HEK293 (cell line): ENCODE data around the gene ZNRF1.

Experiments
- CTCF ChIA-PET: fragments of 350-600 bp; formaldehyde crosslinking; extraction: SDS; loops from one replicate; lab custom pipeline; 2021; ENCODE audit warnings: antibody characterized with exemption; lab: Yijun Ruan, JAX
- POLR2A ChIA-PET: fragments of 300-600 bp; formaldehyde crosslinking; extraction: SDS; loops from one replicate; lab custom pipeline; 2020; ENCODE audit warnings: antibody characterized with exemption, inconsistent platforms; lab: Yijun Ruan, JAX
- H3K27ac ChIP-seq: fragments of 200-500 bp; sonication (Bioruptor generic); 2 replicates; pipeline ENCODE4 v1.5.1; 2014; ENCODE audit warnings: low read depth, low read length, control low read depth, inconsistent platforms; ENCODE audit errors: extremely low read depth
- H3K36me3 ChIP-seq, 2 experiments: fragments of 200-500 bp in 1 of 2; sonication (Bioruptor generic) in 1 of 2; 1 replicate in 1 of 2; 2 replicates in 1 of 2; pipeline ENCODE4 v1.5.1; 2014 to 2017; ENCODE audit warnings: inconsistent platforms in 2 of 2, low read length in 2 of 2; ENCODE audit not compliant: control insufficient read depth in 2 of 2, insufficient read depth in 1 of 2
- H3K4me1 ChIP-seq: fragments of 200-500 bp; sonication (Bioruptor generic); 2 replicates; pipeline ENCODE4 v1.5.1; 2014; ENCODE audit warnings: mild to moderate bottlenecking, low read length, inconsistent platforms; ENCODE audit not compliant: control insufficient read depth, insufficient read depth
- H3K4me3 ChIP-seq: 2 replicates; pipeline ENCODE4 v1.5.1; 2011; ENCODE audit warnings: low read depth, mild to moderate bottlenecking, control low read depth, low read length, moderate library complexity
- H3K9me3 ChIP-seq: fragments of 200-500 bp; sonication (Bioruptor generic); 2 replicates; pipeline ENCODE4 v1.5.1; 2014; ENCODE audit warnings: low read depth, low read length, inconsistent platforms; ENCODE audit not compliant: control insufficient read depth, insufficient read depth
- EGR2 ChIP-seq: fragments of 450-650 bp; formaldehyde crosslinking; IDR thresholded peaks from 2 replicates; pipeline ENCODE4 v1.5.1; 2016; ENCODE audit warnings: low read depth, missing biosample characterization, missing genetic modification characterization
- GFI1B ChIP-seq: fragments of 450-650 bp; formaldehyde crosslinking; IDR thresholded peaks from 2 replicates; pipeline ENCODE4 v1.5.1; 2016; ENCODE audit warnings: missing biosample characterization, missing genetic modification characterization
- KLF1 ChIP-seq: fragments of 450-650 bp; formaldehyde crosslinking; IDR thresholded peaks from 2 replicates; pipeline ENCODE4 v1.5.1; 2016; ENCODE audit warnings: missing biosample characterization, missing genetic modification characterization
- KLF7 ChIP-seq: fragments of 450-650 bp; formaldehyde crosslinking; IDR thresholded peaks from 2 replicates; pipeline ENCODE4 v1.5.1; 2016; ENCODE audit warnings: missing biosample characterization, missing genetic modification characterization, borderline replicate concordance
- OSR2 ChIP-seq: fragments of 450-650 bp; formaldehyde crosslinking; IDR thresholded peaks from 2 replicates; pipeline ENCODE4 v1.5.1; 2016; ENCODE audit warnings: missing biosample characterization, missing genetic modification characterization
- RBAK ChIP-seq: fragments of 450-650 bp; formaldehyde crosslinking; IDR thresholded peaks from 2 replicates; pipeline ENCODE4 v1.5.1; 2016; ENCODE audit warnings: missing biosample characterization, missing genetic modification characterization
- SALL2 ChIP-seq: fragments of 450-650 bp; formaldehyde crosslinking; IDR thresholded peaks from 2 replicates; pipeline ENCODE4 v1.5.0; 2017; ENCODE audit warnings: missing biosample characterization, mild to moderate bottlenecking, missing genetic modification characterization, borderline replicate concordance
- ZBTB21 ChIP-seq: fragments of 450-650 bp; formaldehyde crosslinking; IDR thresholded peaks from 2 replicates; pipeline ENCODE4 v1.5.1; 2017; ENCODE audit warnings: missing biosample characterization, missing genetic modification characterization
- ZBTB7A ChIP-seq: fragments of 450-650 bp; formaldehyde crosslinking; IDR thresholded peaks from 2 replicates; pipeline ENCODE4 v1.5.1; 2016; ENCODE audit warnings: low read depth, missing biosample characterization, missing genetic modification characterization
- ZNF146 ChIP-seq: fragments of 450-650 bp; formaldehyde crosslinking; IDR thresholded peaks from 2 replicates; pipeline ENCODE4 v1.5.1; 2016; ENCODE audit warnings: missing biosample characterization, missing genetic modification characterization
- ZNF155 ChIP-seq: fragments of 450-650 bp; formaldehyde crosslinking; IDR thresholded peaks from 2 replicates; pipeline ENCODE4 v1.5.1; 2016; ENCODE audit warnings: missing biosample characterization, missing genetic modification characterization
- ZNF174 ChIP-seq: fragments of 450-650 bp; formaldehyde crosslinking; IDR thresholded peaks from 2 replicates; pipeline ENCODE4 v1.5.0; 2017; ENCODE audit warnings: missing biosample characterization, mild to moderate bottlenecking, missing genetic modification characterization
- ZNF184 ChIP-seq: fragments of 450-650 bp; IDR thresholded peaks from 2 replicates; pipeline ENCODE4 v1.5.1; 2018; ENCODE audit warnings: missing biosample characterization, mild to moderate bottlenecking, missing genetic modification characterization
- ZNF239 ChIP-seq: fragments of 450-650 bp; formaldehyde crosslinking; IDR thresholded peaks from 2 replicates; pipeline ENCODE4 v1.5.1; 2016; ENCODE audit warnings: missing biosample characterization, missing genetic modification characterization
- ZNF37A ChIP-seq: fragments of 450-650 bp; IDR thresholded peaks from 2 replicates; pipeline ENCODE4 v1.5.1; 2018; ENCODE audit warnings: missing biosample characterization, missing genetic modification characterization
- ZNF473 ChIP-seq: fragments of 450-650 bp; formaldehyde crosslinking; IDR thresholded peaks from 2 replicates; pipeline ENCODE4 v1.5.1; 2017; ENCODE audit warnings: missing biosample characterization, missing genetic modification characterization
- ZNF549 ChIP-seq: fragments of 450-650 bp; IDR thresholded peaks from 2 replicates; pipeline ENCODE4 v1.5.1; 2018; ENCODE audit warnings: missing biosample characterization, missing genetic modification characterization, mild to moderate bottlenecking, inconsistent platforms, moderate library complexity
- ZNF558 ChIP-seq: fragments of 450-650 bp; formaldehyde crosslinking; IDR thresholded peaks from 2 replicates; pipeline ENCODE4 v1.5.1; 2016; ENCODE audit warnings: missing biosample characterization, missing genetic modification characterization
- ZNF621 ChIP-seq: fragments of 450-650 bp; formaldehyde crosslinking; IDR thresholded peaks from 2 replicates; pipeline ENCODE4 v1.5.1; 2017; ENCODE audit warnings: missing biosample characterization, missing genetic modification characterization
- ZNF623 ChIP-seq: fragments of 450-650 bp; formaldehyde crosslinking; IDR thresholded peaks from 2 replicates; pipeline ENCODE4 v1.5.1; 2016; ENCODE audit warnings: missing biosample characterization, missing genetic modification characterization
- ZNF776 ChIP-seq: fragments of 450-650 bp; formaldehyde crosslinking; IDR thresholded peaks from 2 replicates; pipeline ENCODE4 v1.5.0; 2017; ENCODE audit warnings: missing biosample characterization, missing genetic modification characterization, borderline replicate concordance
- ZSCAN16 ChIP-seq: fragments of 450-650 bp; formaldehyde crosslinking; IDR thresholded peaks from 2 replicates; pipeline ENCODE4 v1.5.1; 2016; ENCODE audit warnings: missing biosample characterization, missing genetic modification characterization
- TF ChIP-seq, protein P1 (sequence below): fragments of 450-650 bp; formaldehyde crosslinking; IDR thresholded peaks from 2 replicates; pipeline ENCODE4 v1.5.1; 2017; ENCODE audit warnings: missing biosample characterization, missing genetic modification characterization
- TF ChIP-seq, protein P2 (sequence below): fragments of 450-650 bp; formaldehyde crosslinking; IDR thresholded peaks from 2 replicates; pipeline ENCODE4 v1.5.1; 2016; ENCODE audit warnings: missing biosample characterization, missing genetic modification characterization
- TF ChIP-seq, protein P3 (sequence below): fragments of 450-650 bp; IDR thresholded peaks from 2 replicates; pipeline ENCODE4 v1.5.1; 2018; ENCODE audit warnings: missing biosample characterization, missing genetic modification characterization

ZNRF1 gene

DNA sequence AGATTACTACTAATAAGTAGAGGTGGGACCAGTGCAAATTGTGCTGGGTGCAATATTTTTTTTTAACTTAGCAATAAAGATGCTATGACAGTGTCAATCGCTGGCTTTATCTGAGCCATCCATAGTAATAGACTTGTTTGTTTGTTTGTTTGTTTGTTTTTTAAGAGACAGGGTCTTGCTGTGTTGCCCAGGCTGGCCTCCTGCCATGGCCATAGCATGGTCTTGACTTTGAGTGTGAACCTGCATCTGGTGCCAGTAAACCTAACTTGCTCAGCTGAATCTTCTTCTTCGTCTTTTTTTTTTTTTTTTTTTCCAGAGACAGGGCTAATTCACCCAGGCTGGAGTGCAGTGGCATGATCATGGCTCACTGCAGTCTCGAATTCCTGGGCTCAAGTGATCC is 46.6 kb downstream of the ZNRF1 start (continued):
- no peak for TF ChIP-seq ZNF558 (tag by site-specific recombination)
- no peak for TF ChIP-seq ZNF37A (tag by site-specific recombination)

DNA sequence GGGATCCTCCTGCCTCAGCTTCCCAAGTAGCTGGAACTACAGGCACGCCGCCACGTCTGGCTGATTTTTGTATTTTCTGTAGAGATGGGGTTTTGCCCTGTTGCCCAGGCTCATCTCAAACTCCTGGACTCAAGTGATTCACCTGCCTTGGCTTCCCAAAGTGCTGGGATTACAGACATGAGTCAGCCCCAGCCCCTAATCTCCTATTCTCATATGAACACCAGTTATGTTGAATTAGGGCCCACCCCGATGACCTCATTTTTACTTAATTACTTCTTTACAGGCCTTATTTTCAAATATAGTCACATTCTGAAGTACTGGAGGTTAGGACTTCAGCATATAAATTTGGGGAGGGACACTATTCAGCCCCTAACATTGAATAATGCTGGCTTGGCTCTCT is 49.2 kb downstream of the ZNRF1 start:
- no peak overlapping the region for H3K27ac ChIP-seq
- POLR2A ChIA-PET = no interaction called here
- TF ChIP-seq, protein P1, sequence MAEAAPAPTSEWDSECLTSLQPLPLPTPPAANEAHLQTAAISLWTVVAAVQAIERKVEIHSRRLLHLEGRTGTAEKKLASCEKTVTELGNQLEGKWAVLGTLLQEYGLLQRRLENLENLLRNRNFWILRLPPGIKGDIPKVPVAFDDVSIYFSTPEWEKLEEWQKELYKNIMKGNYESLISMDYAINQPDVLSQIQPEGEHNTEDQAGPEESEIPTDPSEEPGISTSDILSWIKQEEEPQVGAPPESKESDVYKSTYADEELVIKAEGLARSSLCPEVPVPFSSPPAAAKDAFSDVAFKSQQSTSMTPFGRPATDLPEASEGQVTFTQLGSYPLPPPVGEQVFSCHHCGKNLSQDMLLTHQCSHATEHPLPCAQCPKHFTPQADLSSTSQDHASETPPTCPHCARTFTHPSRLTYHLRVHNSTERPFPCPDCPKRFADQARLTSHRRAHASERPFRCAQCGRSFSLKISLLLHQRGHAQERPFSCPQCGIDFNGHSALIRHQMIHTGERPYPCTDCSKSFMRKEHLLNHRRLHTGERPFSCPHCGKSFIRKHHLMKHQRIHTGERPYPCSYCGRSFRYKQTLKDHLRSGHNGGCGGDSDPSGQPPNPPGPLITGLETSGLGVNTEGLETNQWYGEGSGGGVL (tag by site-specific recombination) = 0 out of 2 replicates have a peak, but pooled peaks have one; percentile 12
- TF ChIP-seq ZNF155 (no peak), RBAK (tag by site-specific recombination) (no peak), GFI1B (tag by site-specific recombination) (no peak)
- TF ChIP-seq, protein P2, sequence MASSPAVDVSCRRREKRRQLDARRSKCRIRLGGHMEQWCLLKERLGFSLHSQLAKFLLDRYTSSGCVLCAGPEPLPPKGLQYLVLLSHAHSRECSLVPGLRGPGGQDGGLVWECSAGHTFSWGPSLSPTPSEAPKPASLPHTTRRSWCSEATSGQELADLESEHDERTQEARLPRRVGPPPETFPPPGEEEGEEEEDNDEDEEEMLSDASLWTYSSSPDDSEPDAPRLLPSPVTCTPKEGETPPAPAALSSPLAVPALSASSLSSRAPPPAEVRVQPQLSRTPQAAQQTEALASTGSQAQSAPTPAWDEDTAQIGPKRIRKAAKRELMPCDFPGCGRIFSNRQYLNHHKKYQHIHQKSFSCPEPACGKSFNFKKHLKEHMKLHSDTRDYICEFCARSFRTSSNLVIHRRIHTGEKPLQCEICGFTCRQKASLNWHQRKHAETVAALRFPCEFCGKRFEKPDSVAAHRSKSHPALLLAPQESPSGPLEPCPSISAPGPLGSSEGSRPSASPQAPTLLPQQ (tag by site-specific recombination) = peak; percentile 45; the same call in 1 of the 2 replicates
- TF ChIP-seq, protein P3, sequence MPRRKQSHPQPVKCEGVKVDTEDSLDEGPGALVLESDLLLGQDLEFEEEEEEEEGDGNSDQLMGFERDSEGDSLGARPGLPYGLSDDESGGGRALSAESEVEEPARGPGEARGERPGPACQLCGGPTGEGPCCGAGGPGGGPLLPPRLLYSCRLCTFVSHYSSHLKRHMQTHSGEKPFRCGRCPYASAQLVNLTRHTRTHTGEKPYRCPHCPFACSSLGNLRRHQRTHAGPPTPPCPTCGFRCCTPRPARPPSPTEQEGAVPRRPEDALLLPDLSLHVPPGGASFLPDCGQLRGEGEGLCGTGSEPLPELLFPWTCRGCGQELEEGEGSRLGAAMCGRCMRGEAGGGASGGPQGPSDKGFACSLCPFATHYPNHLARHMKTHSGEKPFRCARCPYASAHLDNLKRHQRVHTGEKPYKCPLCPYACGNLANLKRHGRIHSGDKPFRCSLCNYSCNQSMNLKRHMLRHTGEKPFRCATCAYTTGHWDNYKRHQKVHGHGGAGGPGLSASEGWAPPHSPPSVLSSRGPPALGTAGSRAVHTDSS (tag by site-specific recombination) = no peak
- H3K9me3 ChIP-seq = no peaks in the 10 kb centered on the region
- H3K4me1 ChIP-seq = no peaks in the 10 kb centered on the region
- H3K4me3 ChIP-seq = no peak overlapping the region
- no peaks in the 10 kb centered on the region for H3K36me3 ChIP-seq
- CTCF ChIA-PET = no interaction called here

DNA sequence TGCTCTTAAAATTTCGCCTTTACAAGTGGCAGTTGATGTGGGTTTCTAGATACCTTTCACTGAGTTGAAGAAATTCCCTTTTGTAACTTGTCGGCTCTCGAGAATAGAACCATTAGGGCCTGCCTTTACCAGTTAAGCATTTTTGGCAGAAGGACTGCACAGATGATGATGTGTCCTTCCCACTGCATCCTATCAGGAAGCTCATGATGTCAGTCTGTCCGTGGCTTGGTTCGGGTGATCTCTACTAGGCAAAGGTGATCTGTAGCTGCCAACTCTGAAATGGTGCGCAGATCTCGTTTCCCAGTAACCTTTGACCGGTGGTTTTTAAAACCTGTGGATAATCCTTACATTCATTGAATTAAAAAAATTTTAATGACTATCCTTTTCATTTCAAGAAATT is 49.7 kb downstream of the ZNRF1 start:
- H3K27ac ChIP-seq = no peak overlapping the region
- H3K4me3 ChIP-seq = no peak overlapping the region
- H3K9me3 ChIP-seq = no peaks in the 10 kb centered on the region
- no peaks in the 10 kb centered on the region for H3K4me1 ChIP-seq
- H3K36me3 ChIP-seq = no peaks in the 10 kb centered on the region
- TF ChIP-seq ZNF174 (no peak), ZNF623 (no peak), OSR2 (tag by site-specific recombination) (no peak), KLF1 (tag by site-specific recombination) (no peak)
- TF ChIP-seq, all 188 proteins: peak for 0
- ChIA-PET POLR2A (no interaction called here), CTCF (no interaction called here)

DNA sequence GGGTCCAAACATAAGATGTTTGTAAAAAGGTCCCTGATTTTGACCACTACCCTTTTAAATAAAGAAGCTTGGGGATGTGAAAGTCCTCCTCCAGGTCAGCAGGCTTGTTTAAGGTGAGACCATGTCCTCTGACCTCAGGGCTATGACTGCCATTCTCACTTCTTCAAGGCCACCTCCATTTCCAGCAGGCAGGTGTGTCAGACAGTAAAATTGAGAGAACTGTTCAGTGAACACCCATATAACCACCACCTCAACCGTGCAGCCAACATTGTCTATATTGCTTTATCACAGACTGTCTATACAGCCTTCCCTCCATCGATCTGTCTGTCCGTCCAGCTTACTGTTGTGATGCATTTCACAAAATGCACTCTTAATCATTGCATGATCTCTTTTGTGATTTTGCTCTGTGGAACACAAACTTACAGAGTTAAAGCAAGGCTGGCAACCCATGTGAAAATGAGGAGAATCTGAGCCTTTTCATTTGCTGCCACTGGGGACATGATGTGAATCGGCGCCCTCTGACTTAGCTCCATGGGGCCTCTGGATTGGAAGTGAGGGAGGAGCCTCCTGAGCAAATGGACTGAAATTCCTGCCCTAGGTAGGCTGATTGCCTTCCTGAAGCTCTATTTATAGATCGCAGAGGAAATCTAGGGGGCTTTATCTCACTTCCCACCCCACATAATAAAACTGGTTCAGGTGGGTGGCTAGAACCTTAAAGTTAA is 53.8 kb downstream of the ZNRF1 start:
- ChIA-PET CTCF (interaction anchor here (0.6 to 1.9 kb wide), 3 partner anchors 11 to 418 kb away, joined by 4 to 7 read pairs (median 7); no protein-coding TSS in a partner anchor), POLR2A (no interaction called here)
- H3K4me1 ChIP-seq = peaks cover 9% of the 10 kb centered on the region
- no peak for TF ChIP-seq ZNF239 (tag by site-specific recombination)
- no peak for TF ChIP-seq ZNF549 (tag by site-specific recombination)
- no peak for TF ChIP-seq SALL2 (tag by site-specific recombination)
- TF ChIP-seq ZNF776 = no peak
- TF ChIP-seq KLF7 (tag by site-specific recombination) = no peak
- no peak for TF ChIP-seq ZSCAN16 (tag by site-specific recombination)
- TF ChIP-seq, protein P2 (tag by site-specific recombination) = no peak
- no peak for TF ChIP-seq ZBTB7A
- no peak for TF ChIP-seq EGR2 (tag by site-specific recombination)
- no peak for TF ChIP-seq ZNF473
- no peak for TF ChIP-seq ZBTB21 (tag by site-specific recombination)
- no peak for TF ChIP-seq ZNF621 (tag by site-specific recombination)
- no peak for TF ChIP-seq ZNF184 (tag by site-specific recombination)
- no peak for TF ChIP-seq ZNF146

More for the DNA sequence above, 53.8 kb downstream of the ZNRF1 start:
- Histone ChIP-seq H3K4me3 (no peak overlapping the region), H3K36me3 (no peaks in the 10 kb centered on the region), H3K9me3 (no peaks in the 10 kb centered on the region), H3K27ac (no peak overlapping the region)
